C4-2B (cell line): Measurements from ENCODE around the gene PPM1L.

Source experiments
- CTCF ChIP-seq: fragments of 450-650 bp; conservative IDR thresholded peaks from 2 replicates; pipeline ENCODE4 v1.5.1; 2017; ENCODE audit warnings: mild to moderate bottlenecking
- ZFX ChIP-seq: fragments of 450-650 bp; IDR thresholded peaks from 2 replicates; pipeline ENCODE4 v1.6.1; 2017

DNA sequence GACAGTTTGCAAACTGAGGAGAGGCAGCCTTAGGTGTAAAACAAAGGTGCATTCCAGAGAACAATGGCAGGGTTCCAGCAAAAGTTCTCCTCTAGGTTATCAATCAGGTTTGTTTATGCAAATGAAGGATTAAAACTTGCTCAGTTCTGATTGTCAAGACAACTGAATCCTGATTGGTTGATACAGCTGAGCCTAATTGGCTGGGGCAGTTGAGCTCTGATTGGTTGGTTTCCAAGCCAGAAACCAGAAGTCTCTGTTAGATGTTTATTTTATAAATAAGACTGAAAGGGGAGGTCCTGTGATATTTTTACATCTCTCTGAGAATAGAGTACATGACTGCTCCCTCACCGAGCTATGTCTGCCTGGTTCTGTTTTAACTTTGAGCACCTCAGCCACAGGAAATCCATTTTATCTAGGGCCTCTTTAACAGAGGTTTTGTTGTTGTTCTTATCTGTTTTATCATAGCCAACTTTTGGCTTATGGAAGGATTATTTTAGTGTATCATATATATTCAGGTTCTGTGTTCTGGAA lies 37.8 kb downstream of the PPM1L start:
- no peak for TF ChIP-seq CTCF
- no peak for TF ChIP-seq ZFX
